HG03575 (cell line): Measurements from ENCODE around the gene OCEL1.
"Not testable (repeated sequence)": the region's sequence is repeated elsewhere in the genome, so short reads cannot be mapped to it uniquely, and the experiment has no call there.

ENCODE experiments used
- ATAC-seq: cut with Tn5 transposase; IDR thresholded peaks from one replicate; pipeline ENCODE4 v1.9.1; 2021; ENCODE audit not compliant: unreplicated experiment, insufficient number of reproducible peaks, low FRiP score; ENCODE audit errors: extremely low read depth

Gene OCEL1

DNA sequence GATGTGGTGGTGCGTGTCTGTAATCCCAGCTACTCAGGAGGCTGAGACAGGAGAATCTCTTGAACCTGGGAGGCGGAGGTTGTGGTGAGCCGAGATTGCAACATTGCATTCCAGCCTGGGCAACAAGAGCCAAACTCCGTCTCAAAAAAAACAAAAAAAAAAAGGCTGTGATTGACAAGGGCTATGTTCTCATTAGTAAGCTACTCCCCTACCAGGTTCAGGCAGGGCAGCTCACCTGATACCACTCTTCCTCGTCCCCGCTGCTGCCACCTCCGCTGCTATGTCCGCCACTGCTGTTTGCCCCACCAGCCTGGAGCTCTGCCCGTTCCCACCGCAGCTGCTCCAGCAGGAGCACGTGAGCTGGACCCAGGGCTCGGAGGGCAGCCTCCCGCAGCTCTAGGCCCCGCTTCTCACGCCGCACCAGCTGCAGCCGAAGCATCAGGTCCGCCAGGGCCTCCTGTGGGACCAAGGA, 29.2 kb downstream of the OCEL1 start:
- ATAC-seq = no peak

DNA sequence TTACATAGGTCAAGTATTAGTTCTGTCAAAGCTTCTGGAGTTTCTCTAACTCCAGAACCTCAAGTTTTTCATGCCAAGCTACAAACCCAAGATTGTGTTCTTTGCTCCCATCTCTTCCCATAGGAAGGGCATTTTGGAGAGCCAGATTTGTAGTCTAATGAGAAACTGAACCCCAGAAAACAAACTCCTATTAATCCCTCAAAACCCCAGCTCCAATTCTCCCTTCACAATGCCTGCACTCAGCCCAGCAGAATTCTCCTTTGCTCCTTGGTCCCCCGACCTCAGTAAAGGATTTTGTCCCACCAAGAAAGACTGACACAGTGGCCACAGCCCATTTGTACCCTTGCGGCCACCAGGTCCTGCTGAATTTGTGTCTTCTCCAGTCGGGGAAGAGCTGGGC, 30.1 kb downstream of the OCEL1 start:
- no peak for ATAC-seq

DNA sequence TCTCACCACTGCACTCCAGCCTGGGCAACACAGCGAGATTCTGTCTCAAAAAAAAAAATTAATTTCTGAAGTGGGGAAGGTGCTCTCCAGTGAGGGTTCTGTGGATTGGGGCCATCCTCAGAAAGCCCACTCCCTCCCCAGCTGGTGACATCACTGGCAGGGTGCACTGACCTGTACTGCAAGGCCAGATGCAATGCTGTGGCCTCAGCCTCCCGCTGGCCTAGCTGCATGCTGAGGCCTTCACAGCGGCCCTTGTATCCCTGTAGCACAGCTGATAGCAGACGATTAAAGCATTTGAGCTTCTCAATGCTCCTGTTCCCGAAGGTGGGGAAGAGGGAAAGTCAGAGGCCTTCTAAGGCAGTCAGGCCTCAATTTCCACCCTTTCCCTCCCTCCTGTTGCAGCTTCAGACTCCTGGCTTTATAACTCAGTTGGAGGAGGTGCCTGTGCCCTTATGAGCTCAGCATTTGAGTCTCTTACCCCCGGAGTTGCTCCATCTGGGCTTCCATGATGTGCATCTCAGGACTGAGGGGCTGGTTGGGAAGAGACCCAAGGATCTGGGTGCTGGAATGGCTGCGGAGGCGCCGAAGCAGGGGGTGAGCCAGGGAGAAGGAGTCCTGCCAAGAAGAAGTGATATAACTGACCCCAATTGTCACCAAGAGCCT, 33.2 kb downstream of the OCEL1 start:
- ATAC-seq = no peak

DNA sequence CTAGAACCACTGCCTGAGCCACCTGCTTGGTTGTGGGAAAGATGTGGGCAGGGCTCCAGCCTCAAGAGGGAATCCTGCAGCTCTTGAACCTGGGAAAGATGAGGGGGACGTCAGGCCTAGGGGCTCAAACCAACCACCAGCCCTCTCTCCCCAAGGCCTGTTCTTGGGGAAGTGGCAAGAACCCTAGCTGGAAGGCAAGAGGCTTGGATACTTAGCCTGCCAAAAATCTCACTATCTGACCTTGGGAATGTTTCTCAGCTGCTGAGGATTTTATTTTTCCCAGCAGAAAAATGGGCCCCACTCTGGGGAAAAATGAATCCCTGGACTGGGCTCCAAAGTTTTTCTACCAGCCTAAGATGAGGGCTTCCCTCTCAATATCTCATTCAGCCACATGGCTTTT, 33.9 kb downstream of the OCEL1 start:
- no peak for ATAC-seq

DNA sequence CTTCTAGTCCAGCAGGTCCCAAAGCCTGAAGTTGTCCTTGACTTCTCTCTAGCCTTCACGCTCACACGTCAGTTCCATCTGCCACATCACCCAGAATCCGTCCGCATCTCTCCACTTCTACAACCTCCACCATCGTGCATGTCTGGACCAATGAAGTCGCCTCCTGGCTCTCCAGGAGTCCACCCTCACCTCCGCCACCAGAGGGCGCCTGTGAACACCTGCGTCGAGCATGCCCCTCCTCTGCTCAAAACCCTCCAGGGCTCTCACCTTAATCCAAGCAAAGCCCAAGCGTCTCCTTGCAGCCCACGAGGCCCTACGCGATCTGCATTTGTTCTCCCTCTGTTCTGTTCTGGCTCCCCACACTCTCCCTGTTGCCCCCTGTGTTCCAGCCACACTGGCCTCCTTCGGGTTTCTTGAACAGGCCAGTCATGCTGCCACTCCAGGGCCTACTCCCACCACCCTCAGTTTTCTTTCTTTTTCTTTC, 34.9 kb downstream of the OCEL1 start:
- ATAC-seq = no peak

DNA sequence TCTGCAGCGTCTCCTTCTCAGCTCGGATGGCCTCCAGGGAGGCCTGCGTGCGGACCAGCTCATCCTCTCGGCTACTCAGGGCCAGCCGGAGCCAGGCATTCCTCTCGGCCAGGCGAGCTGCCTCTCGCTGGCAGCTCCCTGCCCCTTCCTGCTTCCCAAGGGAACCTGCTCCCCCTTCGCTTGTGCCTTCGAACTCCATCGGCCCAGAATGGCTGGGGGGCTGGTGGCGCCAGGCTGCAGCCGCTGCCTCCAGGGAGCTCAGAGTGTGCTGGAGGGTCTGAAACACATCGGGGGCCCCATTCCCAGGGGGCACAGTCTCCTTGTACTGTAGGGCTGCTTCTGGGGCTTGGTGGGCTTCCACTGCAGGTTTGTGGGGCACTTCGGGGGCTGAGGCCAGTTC, 36.5 kb downstream of the OCEL1 start:
- ATAC-seq = no peak

DNA sequence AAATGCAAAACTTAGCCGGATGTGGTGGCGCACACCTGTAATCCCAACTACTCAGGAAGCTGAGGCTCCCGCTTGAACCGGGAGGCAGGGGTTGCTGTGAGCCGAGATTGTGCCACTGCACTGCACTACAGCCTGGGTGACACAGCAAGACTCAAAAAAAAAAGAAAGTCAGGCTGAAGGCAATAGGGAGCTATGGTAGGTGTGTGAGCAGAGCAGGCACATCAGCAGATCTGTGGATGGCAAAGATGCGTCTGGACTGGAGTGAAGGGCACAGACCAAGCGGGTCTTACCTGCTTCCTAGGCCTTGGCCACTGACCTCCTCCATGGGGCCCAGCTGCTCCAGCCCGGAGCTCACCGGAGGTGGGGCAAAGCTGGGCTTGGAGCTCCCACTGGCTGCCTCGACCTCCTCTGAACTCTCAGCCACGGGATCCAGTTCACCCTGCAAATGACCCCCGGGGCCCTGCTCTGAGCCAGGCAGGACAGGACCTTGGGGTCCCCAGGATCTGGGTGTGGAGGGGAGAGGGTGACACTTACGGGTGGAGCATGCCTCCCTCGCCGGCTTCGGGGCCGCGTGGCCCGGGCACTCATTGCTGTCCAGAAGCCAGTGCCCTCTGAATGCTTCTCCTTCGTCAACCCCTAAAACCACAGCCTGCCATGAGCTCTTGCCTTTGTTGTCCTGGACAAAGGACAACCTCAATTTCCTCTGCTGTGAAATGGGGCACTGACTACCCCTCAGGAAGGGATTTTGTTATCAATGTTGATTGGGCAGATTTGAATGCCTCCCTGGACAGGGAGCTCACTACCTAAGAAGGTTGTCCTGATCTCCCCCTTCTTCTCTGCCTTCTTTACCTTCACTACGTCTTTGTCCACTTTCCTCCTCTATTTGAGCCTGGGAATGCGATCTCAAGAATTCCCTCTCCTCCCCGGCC, 38.0 kb downstream of the OCEL1 start:
- ATAC-seq = no peak

DNA sequence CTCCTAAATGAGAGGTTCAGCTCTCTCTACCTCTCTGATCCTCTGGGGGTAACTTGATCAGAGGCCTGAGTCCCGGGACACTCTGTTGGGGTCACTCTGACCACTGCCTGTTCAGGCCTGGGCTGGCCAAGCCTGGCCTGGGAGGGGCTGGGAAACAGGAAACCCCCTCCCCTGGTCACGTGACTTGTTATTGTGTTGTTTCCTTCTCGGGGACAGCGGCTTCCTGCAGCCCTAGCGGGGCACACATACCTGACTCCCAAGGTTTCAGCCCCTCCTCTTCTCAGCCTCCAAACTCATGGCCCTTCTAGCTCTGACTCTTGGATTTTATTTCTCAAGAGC, 38.6 kb downstream of the OCEL1 start, which contains the start of gene USHBP1:
Gene USHBP1, minus strand, starts transcription at position 105 of the 339 bp plus-strand sequence. CDS start 446 bp downstream, outside the sequence.
- ATAC-seq = no peak

DNA sequence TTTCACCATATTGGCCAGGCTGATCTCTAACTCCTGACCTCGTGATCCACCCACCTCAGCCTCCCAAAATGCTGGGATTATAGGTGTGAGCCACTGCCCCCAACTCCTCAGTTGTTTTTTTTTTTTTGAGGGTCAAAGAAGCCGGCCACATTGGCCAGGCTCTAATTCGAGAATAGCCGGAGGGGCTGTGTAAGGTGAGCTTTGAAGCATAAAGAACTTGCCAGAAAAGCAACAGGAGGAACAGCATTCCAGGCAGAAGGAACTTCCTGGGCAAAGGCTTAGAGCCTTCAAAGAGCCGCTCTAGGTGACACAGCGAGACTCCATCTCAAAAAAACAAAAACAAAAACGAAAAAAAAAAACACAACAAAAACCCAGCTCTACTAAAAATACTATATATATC, 40.0 kb downstream of the OCEL1 start:
- no peak for ATAC-seq

DNA sequence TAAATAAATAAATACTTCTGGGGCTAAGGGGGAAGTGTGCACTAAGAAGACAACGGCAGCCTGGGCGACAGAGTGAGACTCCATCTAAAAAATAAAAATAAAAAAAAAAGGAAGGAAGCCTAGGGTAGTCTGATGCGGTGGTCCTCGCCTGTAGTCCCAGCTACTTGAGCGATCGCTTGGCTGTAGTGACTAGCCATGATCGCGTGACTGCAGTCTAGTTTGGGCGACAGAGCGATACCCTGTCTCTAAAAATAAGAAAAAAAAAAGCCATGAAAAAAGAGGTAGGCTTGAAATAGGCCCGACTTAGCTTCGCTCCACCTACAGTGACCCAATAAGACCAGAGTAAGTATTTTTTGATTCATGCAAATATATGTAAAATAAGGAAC, 40.6 kb downstream of the OCEL1 start:
- peak; percentile 17 for ATAC-seq

DNA sequence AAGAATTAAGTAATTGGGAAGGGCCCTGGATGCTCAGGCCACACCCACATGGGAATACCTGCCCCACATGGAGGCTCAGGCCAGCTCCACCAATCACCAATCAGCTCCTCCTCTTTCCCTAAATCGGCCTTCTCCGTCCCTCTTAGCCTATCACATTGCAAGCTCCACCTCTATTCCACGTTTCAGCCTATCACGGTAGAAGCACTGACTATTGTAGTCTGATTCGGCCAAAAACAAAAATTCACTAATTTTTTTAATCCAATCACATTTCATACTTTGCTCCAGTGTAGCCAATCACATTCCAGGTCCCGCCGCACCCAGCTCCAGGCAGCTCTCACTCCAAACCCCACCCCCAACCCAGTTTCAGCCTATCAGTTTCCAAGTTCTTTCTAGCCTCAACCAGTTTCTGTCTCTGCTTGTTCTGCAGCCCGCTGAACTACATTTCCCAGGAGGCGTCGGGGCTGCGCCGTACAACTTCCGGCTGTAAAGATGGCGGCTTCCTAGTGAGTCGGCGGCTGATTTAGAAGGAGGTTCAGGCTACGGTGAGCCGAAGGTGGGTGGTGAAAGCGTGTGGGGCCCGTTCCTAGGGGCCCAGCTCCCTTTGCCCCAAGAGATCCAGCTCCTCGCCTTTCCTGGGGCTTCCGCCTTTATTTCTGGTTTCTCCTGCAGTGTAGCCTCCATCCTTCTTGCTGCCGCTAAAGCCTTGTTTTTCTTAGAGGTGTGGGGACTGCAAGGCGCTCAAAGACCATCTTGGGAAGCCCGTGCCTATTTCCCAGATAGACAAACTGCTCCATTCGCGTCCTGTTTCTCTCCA, 41.2 kb downstream of the OCEL1 start, which contains the start of gene BABAM1:
Gene BABAM1, plus strand, starts transcription at position 469 of the 814 bp plus-strand sequence. CDS start 1,364 bp downstream, outside the sequence.
- peak; percentile 83 for ATAC-seq

DNA sequence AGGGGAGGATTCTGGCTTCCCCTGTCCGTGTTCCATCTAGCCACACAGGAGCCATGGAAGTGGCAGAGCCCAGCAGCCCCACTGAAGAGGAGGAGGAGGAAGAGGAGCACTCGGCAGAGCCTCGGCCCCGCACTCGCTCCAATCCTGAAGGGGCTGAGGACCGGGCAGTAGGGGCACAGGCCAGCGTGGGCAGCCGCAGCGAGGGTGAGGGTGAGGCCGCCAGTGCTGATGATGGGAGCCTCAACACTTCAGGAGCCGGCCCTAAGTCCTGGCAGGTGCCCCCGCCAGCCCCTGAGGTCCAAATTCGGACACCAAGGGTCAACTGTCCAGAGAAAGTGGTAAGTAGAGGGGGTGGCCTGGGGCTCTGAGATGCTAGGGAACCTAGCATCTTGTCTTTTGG, 42.7 kb downstream of the OCEL1 start:
- no peak for ATAC-seq

DNA sequence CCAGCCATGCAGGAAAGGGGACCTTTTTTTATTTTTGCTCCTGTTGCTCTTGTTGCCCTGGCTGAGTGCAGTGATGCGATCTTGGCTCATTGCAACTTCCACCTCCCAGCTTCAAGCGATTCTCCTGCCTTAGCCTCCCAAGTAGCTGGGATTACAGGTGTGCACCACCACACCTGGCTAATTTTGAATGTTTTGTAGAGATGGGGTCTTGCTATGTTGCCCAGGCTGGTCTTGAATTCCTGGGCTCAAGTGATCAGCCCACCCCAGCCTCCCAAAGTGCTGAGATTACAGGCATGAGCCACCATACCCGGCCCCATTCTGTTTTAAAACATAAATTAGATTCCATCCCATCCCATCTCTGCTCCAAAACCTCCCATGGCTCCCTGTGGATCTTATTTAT, 48.9 kb downstream of the OCEL1 start:
- not testable (repeated sequence) for ATAC-seq

DNA sequence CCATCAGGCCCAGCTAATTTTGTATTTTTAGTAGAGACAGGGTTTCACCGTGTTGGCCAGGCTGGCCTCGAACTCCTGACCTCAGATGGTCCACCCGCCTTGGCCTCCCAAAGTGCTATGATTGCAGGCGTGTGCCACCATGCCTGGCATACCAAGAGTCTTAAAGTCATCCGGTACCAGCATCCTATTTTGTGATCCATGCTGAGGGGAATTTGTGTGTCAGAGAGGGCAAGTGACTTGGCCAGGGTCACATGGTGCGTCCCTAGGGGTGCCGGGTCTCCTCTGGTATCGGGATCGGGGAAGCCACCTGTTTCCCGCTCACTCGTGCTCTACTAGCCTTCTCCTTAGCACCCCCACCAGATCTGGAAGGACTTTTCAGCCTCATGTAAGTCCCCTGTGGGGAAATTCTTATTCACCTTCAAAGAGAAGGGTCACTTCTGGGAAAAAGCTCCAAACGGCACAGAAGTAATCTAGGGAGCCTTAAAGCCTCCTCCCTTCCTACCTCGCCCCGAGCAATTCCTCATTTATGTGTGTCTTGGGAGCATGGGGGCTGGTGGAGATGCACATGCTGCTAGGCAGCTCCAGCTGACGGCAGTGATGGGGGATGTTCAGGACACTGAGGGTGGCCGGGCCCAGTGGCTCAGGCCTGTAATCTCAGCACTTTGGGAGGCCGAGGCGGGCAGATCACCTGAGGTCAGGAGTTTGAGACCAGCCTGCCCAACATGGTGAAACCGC, 49.6 kb downstream of the OCEL1 start:
- no peak for ATAC-seq
